GM12878 (cell line): ENCODE results near the gene DMBX1. TPM values are rescaled to one million over a fixed set of nuclear protein-coding genes. Genes with fewer than 3 reads are reported as not detected.

Experiments
- EP300 ChIP-seq, 2 experiments: fragments of 150-350 bp in 1 of 2; IDR thresholded peaks; 2 replicates each; pipeline ENCODE4 v1.6.1; 2011 to 2012; ENCODE audit warnings: low read depth in 2 of 2, low read length in 2 of 2, borderline replicate concordance in 1 of 2, improper control_type of control experiment in 1 of 2, inconsistent platforms in 1 of 2; ENCODE audit not compliant: control insufficient read depth in 1 of 2
- GABPA ChIP-seq: IDR thresholded peaks from 2 replicates; pipeline ENCODE4 v1.6.1; 2014; ENCODE audit warnings: antibody characterized with exemption, low read depth, mild to moderate bottlenecking, inconsistent platforms
- SREBF1 ChIP-seq: IDR thresholded peaks from 2 replicates; pipeline ENCODE4 v1.6.1; 2012; ENCODE audit warnings: mild to moderate bottlenecking, low read length
- polyA plus RNA-seq, 11 experiments: library from polyadenylated mRNA; depleted of rRNA in 4 of 11; unstranded in 6 of 11; stranded (reverse) in 5 of 11; fragments of >200 nt; fragmentation: Nextera tagmentation in 4 of 11; fragmentation: Illumina TruSeq in 1 of 11; extraction: Ambion mirVana in 4 of 11; extraction: Trizol in 1 of 11; gene quantifications; 1 replicate in 1 of 11; 2 replicates in 10 of 11; pipeline versions ENCODE4 v1.2.1 to v1.2.3, GENCODE V29; 2011 to 2016; ENCODE audit warnings: inconsistent platforms in 2 of 11, missing spikeins in 2 of 11, low read depth in 1 of 11
- total RNA-seq, 4 experiments: library from RNA; depleted of rRNA in 3 of 4; stranded (reverse); fragments of >200 nt in 3 of 4; fragmentation: Illumina TruSeq in 1 of 4; extraction: Trizol in 1 of 4; gene quantifications; 2 replicates each; pipeline versions ENCODE4 v1.2.1 to v1.2.3, GENCODE V29; 2013 to 2021
- TF ChIP-seq, protein P1 (sequence below): fragments of 450-650 bp; formaldehyde crosslinking; IDR thresholded peaks from 2 replicates; pipeline ENCODE4 v1.5.0; 2022; ENCODE audit warnings: mild to moderate bottlenecking, missing genetic modification characterization

DMBX1 gene
- total and polyA plus RNA-seq, 10 of the 15 experiments (the other 5 are each of a cell fraction or from before 2014, with no cell fraction given) = 0.03 TPM; not detected in 9

GRCh38 chr1:46538147-46538546 lies 48.5 kb downstream of the DMBX1 start (continued):
- TF ChIP-seq GABPA = no peak
- no peak for TF ChIP-seq SREBF1
- TF ChIP-seq EP300 (IDR thresholded peaks at IDR 0.05; ENCODE audit: borderline replicate concordance in 1 of 2, control insufficient read depth in 1 of 2, low read depth in 2 of 2, low read length in 2 of 2) = no peak
- TF ChIP-seq, protein P1, sequence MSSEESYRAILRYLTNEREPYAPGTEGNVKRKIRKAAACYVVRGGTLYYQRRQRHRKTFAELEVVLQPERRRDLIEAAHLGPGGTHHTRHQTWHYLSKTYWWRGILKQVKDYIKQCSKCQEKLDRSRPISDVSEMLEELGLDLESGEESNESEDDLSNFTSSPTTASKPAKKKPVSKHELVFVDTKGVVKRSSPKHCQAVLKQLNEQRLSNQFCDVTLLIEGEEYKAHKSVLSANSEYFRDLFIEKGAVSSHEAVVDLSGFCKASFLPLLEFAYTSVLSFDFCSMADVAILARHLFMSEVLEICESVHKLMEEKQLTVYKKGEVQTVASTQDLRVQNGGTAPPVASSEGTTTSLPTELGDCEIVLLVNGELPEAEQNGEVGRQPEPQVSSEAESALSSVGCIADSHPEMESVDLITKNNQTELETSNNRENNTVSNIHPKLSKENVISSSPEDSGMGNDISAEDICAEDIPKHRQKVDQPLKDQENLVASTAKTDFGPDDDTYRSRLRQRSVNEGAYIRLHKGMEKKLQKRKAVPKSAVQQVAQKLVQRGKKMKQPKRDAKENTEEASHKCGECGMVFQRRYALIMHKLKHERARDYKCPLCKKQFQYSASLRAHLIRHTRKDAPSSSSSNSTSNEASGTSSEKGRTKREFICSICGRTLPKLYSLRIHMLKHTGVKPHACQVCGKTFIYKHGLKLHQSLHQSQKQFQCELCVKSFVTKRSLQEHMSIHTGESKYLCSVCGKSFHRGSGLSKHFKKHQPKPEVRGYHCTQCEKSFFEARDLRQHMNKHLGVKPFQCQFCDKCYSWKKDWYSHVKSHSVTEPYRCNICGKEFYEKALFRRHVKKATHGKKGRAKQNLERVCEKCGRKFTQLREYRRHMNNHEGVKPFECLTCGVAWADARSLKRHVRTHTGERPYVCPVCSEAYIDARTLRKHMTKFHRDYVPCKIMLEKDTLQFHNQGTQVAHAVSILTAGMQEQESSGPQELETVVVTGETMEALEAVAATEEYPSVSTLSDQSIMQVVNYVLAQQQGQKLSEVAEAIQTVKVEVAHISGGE = no peak

Other genes with a start within 250 kb of the DMBX1 start
Only the 7 nearest of the 11 such genes appear.
- 27.7 and 31.0 TPM in 2 replicates for gene NSUN4, start 149.0 kb upstream of the DMBX1 start, total RNA-seq (2014; rRNA removed)
- gene NSUN4, start 149.0 kb upstream of the DMBX1 start, total RNA-seq (2014; rRNA removed; fragmentation: Illumina TruSeq; extraction: Trizol) = 24.9 and 25.3 TPM in 2 replicates
- gene NSUN4, start 149.0 kb upstream of the DMBX1 start, total RNA-seq (2021) = 31.4 and 31.8 TPM in 2 replicates
- gene NSUN4, start 149.0 kb upstream of the DMBX1 start, polyA plus RNA-seq (2011; rRNA removed) = 62.7 and 80.2 TPM in 2 replicates
- gene NSUN4, start 149.0 kb upstream of the DMBX1 start, polyA plus RNA-seq (2014; fragmentation: Illumina TruSeq; extraction: Trizol) = 24.4 and 31.1 TPM in 2 replicates
- 10 to 100 TPM; 22.1 to 26.6 TPM for gene NSUN4, start 149.0 kb upstream of the DMBX1 start, polyA plus RNA-seq (2014; fragmentation: Nextera tagmentation; extraction: Ambion mirVana)
- 30.1 and 36.0 TPM in 2 replicates for gene NSUN4, start 149.0 kb upstream of the DMBX1 start, polyA plus RNA-seq (2014; rRNA removed)
- 10 to 100 TPM; 25.4 to 29.2 TPM for gene NSUN4, start 149.0 kb upstream of the DMBX1 start, polyA plus RNA-seq (2016; fragmentation: Nextera tagmentation; extraction: Ambion mirVana)
- 0.98 and 1.4 TPM in 2 replicates for gene FAAH, start 95.5 kb upstream of the DMBX1 start, total RNA-seq (2014; rRNA removed)
- 0.22 TPM in 1 of 2 replicates, not detected in the other for gene FAAH, start 95.5 kb upstream of the DMBX1 start, total RNA-seq (2014; rRNA removed; fragmentation: Illumina TruSeq; extraction: Trizol)
- 0.72 and 0.77 TPM in 2 replicates for gene FAAH, start 95.5 kb upstream of the DMBX1 start, total RNA-seq (2021)
- 1.7 and 2.5 TPM in 2 replicates for gene FAAH, start 95.5 kb upstream of the DMBX1 start, polyA plus RNA-seq (2011; rRNA removed)
- 0.11 and 0.37 TPM in 2 replicates for gene FAAH, start 95.5 kb upstream of the DMBX1 start, polyA plus RNA-seq (2014; fragmentation: Illumina TruSeq; extraction: Trizol)
- gene FAAH, start 95.5 kb upstream of the DMBX1 start, polyA plus RNA-seq (2014; fragmentation: Nextera tagmentation; extraction: Ambion mirVana) = under 1 TPM in 1 of 2 experiments, not detected in 1; 0.07 TPM
- 0.52 and 0.64 TPM in 2 replicates for gene FAAH, start 95.5 kb upstream of the DMBX1 start, polyA plus RNA-seq (2014; rRNA removed)
- under 1 TPM; 0.51 to 0.69 TPM for gene FAAH, start 95.5 kb upstream of the DMBX1 start, polyA plus RNA-seq (2016; fragmentation: Nextera tagmentation; extraction: Ambion mirVana)
- not detected in 2 replicates for gene KNCN, start 61.8 kb downstream of the DMBX1 start, total RNA-seq (2014; rRNA removed)
- gene KNCN, start 61.8 kb downstream of the DMBX1 start, total RNA-seq (2014; rRNA removed; fragmentation: Illumina TruSeq; extraction: Trizol) = not detected in 2 replicates
- not detected in 2 replicates for gene KNCN, start 61.8 kb downstream of the DMBX1 start, total RNA-seq (2021)
- gene KNCN, start 61.8 kb downstream of the DMBX1 start, polyA plus RNA-seq (2011; rRNA removed) = not detected in 2 replicates
- gene KNCN, start 61.8 kb downstream of the DMBX1 start, polyA plus RNA-seq (2014; fragmentation: Illumina TruSeq; extraction: Trizol) = not detected in 2 replicates
- not detected for gene KNCN, start 61.8 kb downstream of the DMBX1 start, polyA plus RNA-seq (2014; fragmentation: Nextera tagmentation; extraction: Ambion mirVana)
- not detected in 2 replicates for gene KNCN, start 61.8 kb downstream of the DMBX1 start, polyA plus RNA-seq (2014; rRNA removed)
- gene KNCN, start 61.8 kb downstream of the DMBX1 start, polyA plus RNA-seq (2016; fragmentation: Nextera tagmentation; extraction: Ambion mirVana) = not detected
- 19.1 and 20.0 TPM in 2 replicates for gene MKNK1, start 114.4 kb downstream of the DMBX1 start, total RNA-seq (2014; rRNA removed)
- gene MKNK1, start 114.4 kb downstream of the DMBX1 start, total RNA-seq (2014; rRNA removed; fragmentation: Illumina TruSeq; extraction: Trizol) = 19.2 and 21.2 TPM in 2 replicates
- 22.1 and 29.1 TPM in 2 replicates for gene MKNK1, start 114.4 kb downstream of the DMBX1 start, total RNA-seq (2021)
- 27.8 and 34.6 TPM in 2 replicates for gene MKNK1, start 114.4 kb downstream of the DMBX1 start, polyA plus RNA-seq (2011; rRNA removed)
- 26.3 and 34.6 TPM in 2 replicates for gene MKNK1, start 114.4 kb downstream of the DMBX1 start, polyA plus RNA-seq (2014; fragmentation: Illumina TruSeq; extraction: Trizol)
- gene MKNK1, start 114.4 kb downstream of the DMBX1 start, polyA plus RNA-seq (2014; fragmentation: Nextera tagmentation; extraction: Ambion mirVana) = 10 to 100 TPM; 13.7 to 17.0 TPM
- gene MKNK1, start 114.4 kb downstream of the DMBX1 start, polyA plus RNA-seq (2014; rRNA removed) = 29.9 and 30.2 TPM in 2 replicates
- 10 to 100 TPM; 26.8 to 29.7 TPM for gene MKNK1, start 114.4 kb downstream of the DMBX1 start, polyA plus RNA-seq (2016; fragmentation: Nextera tagmentation; extraction: Ambion mirVana)
- 10.3 and 11.1 TPM in 2 replicates for gene MOB3C, start 127.0 kb downstream of the DMBX1 start, total RNA-seq (2014; rRNA removed)
- 8.4 and 8.6 TPM in 2 replicates for gene MOB3C, start 127.0 kb downstream of the DMBX1 start, total RNA-seq (2014; rRNA removed; fragmentation: Illumina TruSeq; extraction: Trizol)
- gene MOB3C, start 127.0 kb downstream of the DMBX1 start, total RNA-seq (2021) = 9.9 and 11.4 TPM in 2 replicates
- 12.4 and 16.0 TPM in 2 replicates for gene MOB3C, start 127.0 kb downstream of the DMBX1 start, polyA plus RNA-seq (2011; rRNA removed)
- 10.3 and 12.8 TPM in 2 replicates for gene MOB3C, start 127.0 kb downstream of the DMBX1 start, polyA plus RNA-seq (2014; fragmentation: Illumina TruSeq; extraction: Trizol)
- gene MOB3C, start 127.0 kb downstream of the DMBX1 start, polyA plus RNA-seq (2014; fragmentation: Nextera tagmentation; extraction: Ambion mirVana) = 1 to 10 TPM; 1.0 to 4.1 TPM
- gene MOB3C, start 127.0 kb downstream of the DMBX1 start, polyA plus RNA-seq (2014; rRNA removed) = 9.8 and 10.7 TPM in 2 replicates
- gene MOB3C, start 127.0 kb downstream of the DMBX1 start, polyA plus RNA-seq (2016; fragmentation: Nextera tagmentation; extraction: Ambion mirVana) = 1 to 10 TPM; 5.6 to 5.9 TPM
- 42.8 and 49.5 TPM in 2 replicates for gene ATPAF1, start 178.5 kb downstream of the DMBX1 start, total RNA-seq (2014; rRNA removed)
- gene ATPAF1, start 178.5 kb downstream of the DMBX1 start, total RNA-seq (2014; rRNA removed; fragmentation: Illumina TruSeq; extraction: Trizol) = 40.1 and 41.3 TPM in 2 replicates
- 39.6 and 40.2 TPM in 2 replicates for gene ATPAF1, start 178.5 kb downstream of the DMBX1 start, total RNA-seq (2021)
- gene ATPAF1, start 178.5 kb downstream of the DMBX1 start, polyA plus RNA-seq (2011; rRNA removed) = 93.5 and 123 TPM in 2 replicates
- gene ATPAF1, start 178.5 kb downstream of the DMBX1 start, polyA plus RNA-seq (2014; fragmentation: Illumina TruSeq; extraction: Trizol) = 61.1 and 67.6 TPM in 2 replicates
- 10 to 100 TPM; 15.2 to 32.6 TPM for gene ATPAF1, start 178.5 kb downstream of the DMBX1 start, polyA plus RNA-seq (2014; fragmentation: Nextera tagmentation; extraction: Ambion mirVana)
- 42.3 and 54.0 TPM in 2 replicates for gene ATPAF1, start 178.5 kb downstream of the DMBX1 start, polyA plus RNA-seq (2014; rRNA removed)
- 10 to 100 TPM; 64.2 to 74.6 TPM for gene ATPAF1, start 178.5 kb downstream of the DMBX1 start, polyA plus RNA-seq (2016; fragmentation: Nextera tagmentation; extraction: Ambion mirVana)
- not detected in 2 replicates for gene TEX38, start 182.0 kb downstream of the DMBX1 start, total RNA-seq (2014; rRNA removed)
- not detected in 2 replicates for gene TEX38, start 182.0 kb downstream of the DMBX1 start, total RNA-seq (2014; rRNA removed; fragmentation: Illumina TruSeq; extraction: Trizol)
- not detected in 2 replicates for gene TEX38, start 182.0 kb downstream of the DMBX1 start, total RNA-seq (2021)
- 0.07 TPM in 1 of 2 replicates, not detected in the other for gene TEX38, start 182.0 kb downstream of the DMBX1 start, polyA plus RNA-seq (2011; rRNA removed)
- gene TEX38, start 182.0 kb downstream of the DMBX1 start, polyA plus RNA-seq (2014; fragmentation: Illumina TruSeq; extraction: Trizol) = not detected in 2 replicates
- not detected for gene TEX38, start 182.0 kb downstream of the DMBX1 start, polyA plus RNA-seq (2014; fragmentation: Nextera tagmentation; extraction: Ambion mirVana)
- not detected in 2 replicates for gene TEX38, start 182.0 kb downstream of the DMBX1 start, polyA plus RNA-seq (2014; rRNA removed)
- under 1 TPM; 0.15 to 0.32 TPM for gene TEX38, start 182.0 kb downstream of the DMBX1 start, polyA plus RNA-seq (2016; fragmentation: Nextera tagmentation; extraction: Ambion mirVana)